ENCODE data around the gene NCOA5.
A peak's percentile ranks its signal among the peaks of the same experiment; 100 is the strongest.

NCOA5 gene

GRCh38 chr20:46023999-46024398 lies 65.8 kb downstream of the NCOA5 start:
- TF ChIP-seq, protein P1, sequence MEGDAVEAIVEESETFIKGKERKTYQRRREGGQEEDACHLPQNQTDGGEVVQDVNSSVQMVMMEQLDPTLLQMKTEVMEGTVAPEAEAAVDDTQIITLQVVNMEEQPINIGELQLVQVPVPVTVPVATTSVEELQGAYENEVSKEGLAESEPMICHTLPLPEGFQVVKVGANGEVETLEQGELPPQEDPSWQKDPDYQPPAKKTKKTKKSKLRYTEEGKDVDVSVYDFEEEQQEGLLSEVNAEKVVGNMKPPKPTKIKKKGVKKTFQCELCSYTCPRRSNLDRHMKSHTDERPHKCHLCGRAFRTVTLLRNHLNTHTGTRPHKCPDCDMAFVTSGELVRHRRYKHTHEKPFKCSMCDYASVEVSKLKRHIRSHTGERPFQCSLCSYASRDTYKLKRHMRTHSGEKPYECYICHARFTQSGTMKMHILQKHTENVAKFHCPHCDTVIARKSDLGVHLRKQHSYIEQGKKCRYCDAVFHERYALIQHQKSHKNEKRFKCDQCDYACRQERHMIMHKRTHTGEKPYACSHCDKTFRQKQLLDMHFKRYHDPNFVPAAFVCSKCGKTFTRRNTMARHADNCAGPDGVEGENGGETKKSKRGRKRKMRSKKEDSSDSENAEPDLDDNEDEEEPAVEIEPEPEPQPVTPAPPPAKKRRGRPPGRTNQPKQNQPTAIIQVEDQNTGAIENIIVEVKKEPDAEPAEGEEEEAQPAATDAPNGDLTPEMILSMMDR (IDR thresholded peaks at IDR 0.05), result no peak
- no peak for DNase-seq (ENCODE audit: low spot score)
- no peak overlapping the region for H3K27ac ChIP-seq
- no peak overlapping the region for H3K4me3 ChIP-seq

GRCh38 chr20:46023148-46023484 lies 66.6 kb downstream of the NCOA5 start:
- TF ChIP-seq, protein P1 (IDR thresholded peaks at IDR 0.05), result no peak
- H3K4me3 ChIP-seq, result no peak overlapping the region
- DNase-seq (ENCODE audit: low spot score), result no peak
- H3K27ac ChIP-seq, result no peak overlapping the region

DNA sequence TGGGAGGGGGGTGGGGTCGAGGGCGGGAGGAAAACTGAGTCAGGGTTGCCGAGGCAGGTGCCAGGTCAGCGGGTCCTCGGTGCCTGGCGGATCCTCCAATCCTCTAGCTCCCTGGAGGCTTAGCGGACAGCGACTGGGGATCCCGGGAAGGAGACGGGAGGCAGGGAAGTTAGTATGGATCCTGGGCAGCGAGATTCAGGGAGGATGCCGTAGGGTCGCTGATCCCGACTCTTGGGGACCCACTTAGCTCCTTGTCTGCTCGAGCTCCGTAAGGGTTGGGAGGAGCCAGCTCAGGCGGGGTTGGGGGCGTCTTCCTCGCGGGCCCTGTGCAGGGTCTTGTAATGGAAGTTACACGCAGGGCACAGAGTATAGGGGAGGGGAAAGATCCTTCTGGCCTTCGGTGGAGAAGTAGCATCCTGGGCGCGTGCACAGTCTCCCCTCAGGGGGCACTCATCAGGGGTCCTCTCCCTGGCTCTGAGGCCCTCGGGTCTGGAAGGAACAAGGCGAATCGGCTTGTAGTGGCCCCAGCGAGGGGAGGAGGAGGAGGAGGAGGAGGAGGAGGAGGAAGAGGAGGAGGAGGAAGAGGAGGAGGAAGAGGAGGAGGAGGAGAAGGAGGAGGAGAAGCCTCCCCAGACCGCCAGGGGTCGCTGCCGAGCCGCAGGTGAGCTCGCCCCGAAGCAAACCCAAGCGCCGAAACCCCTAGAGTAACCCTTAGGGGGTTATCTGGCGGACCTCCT lies 67.2 kb downstream of the NCOA5 start:
- no peak overlapping the region for H3K27ac ChIP-seq
- TF ChIP-seq, protein P1 (IDR thresholded peaks at IDR 0.05), result peak; percentile 74
- DNase-seq (ENCODE audit: low spot score), result no peak
- H3K4me3 ChIP-seq, result peak overlapping the region; percentile 67

- Histone ChIP-seq H3K27ac (no peak overlapping the region), H3K4me3 (peak overlapping the region; percentile 67)
- TF ChIP-seq, protein P1 (IDR thresholded peaks at IDR 0.05), result no peak
- DNase-seq (ENCODE audit: low spot score), result no peak
Measured at GRCh38 chr20:46021361-46022359, 68.1 kb downstream of the NCOA5 start.

- Histone ChIP-seq H3K27ac (no peak overlapping the region), H3K4me3 (no peak overlapping the region)
- TF ChIP-seq, protein P1 (IDR thresholded peaks at IDR 0.05), result no peak
- no peak for DNase-seq (ENCODE audit: low spot score)
Measured at GRCh38 chr20:46020555-46020954, 69.2 kb downstream of the NCOA5 start.

- Histone ChIP-seq H3K27ac (no peak overlapping the region), H3K4me3 (no peak overlapping the region)
- TF ChIP-seq, protein P1 (IDR thresholded peaks at IDR 0.05), result no peak
- no peak for DNase-seq (ENCODE audit: low spot score)
Measured at GRCh38 chr20:46018611-46019010, 71.2 kb downstream of the NCOA5 start.

Measured in coronary artery (tissue), 2 donors.